ENCODE data around the gene TMC4.

DNA sequence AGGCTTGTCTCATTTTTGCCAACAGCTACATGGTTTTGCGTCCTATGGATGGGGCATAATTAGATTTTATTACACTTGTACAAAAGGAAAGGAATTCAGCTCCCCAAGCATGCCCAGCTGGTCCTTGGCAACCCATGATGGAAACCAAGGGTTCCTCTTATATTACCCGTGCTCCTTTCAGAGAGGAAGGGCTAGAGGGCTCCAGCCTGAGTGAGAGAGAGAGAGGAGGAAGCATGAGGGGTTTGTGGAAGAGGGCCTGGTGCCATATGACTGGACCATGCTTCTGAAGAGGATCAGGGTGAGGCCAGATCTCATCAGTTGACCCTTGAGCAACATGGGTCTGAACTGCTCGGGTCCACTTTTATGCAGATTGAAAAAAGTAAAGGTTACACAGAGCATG, 24.2 kb upstream of the TMC4 start:
- no peak for TF ChIP-seq POLR2A (IDR thresholded peaks at IDR 0.05)
- TF ChIP-seq, protein P1, sequence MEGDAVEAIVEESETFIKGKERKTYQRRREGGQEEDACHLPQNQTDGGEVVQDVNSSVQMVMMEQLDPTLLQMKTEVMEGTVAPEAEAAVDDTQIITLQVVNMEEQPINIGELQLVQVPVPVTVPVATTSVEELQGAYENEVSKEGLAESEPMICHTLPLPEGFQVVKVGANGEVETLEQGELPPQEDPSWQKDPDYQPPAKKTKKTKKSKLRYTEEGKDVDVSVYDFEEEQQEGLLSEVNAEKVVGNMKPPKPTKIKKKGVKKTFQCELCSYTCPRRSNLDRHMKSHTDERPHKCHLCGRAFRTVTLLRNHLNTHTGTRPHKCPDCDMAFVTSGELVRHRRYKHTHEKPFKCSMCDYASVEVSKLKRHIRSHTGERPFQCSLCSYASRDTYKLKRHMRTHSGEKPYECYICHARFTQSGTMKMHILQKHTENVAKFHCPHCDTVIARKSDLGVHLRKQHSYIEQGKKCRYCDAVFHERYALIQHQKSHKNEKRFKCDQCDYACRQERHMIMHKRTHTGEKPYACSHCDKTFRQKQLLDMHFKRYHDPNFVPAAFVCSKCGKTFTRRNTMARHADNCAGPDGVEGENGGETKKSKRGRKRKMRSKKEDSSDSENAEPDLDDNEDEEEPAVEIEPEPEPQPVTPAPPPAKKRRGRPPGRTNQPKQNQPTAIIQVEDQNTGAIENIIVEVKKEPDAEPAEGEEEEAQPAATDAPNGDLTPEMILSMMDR (IDR thresholded peaks at IDR 0.05) = no peak

Measured in body of pancreas (tissue), 4 donors.